HepG2 (cell line): ENCODE results near the gene ATP9A. TPM values are rescaled to one million over a fixed set of nuclear protein-coding genes. Genes with fewer than 3 reads are reported as not detected.
"Not testable (repeated sequence)": the region's sequence is repeated elsewhere in the genome, so short reads cannot be mapped to it uniquely, and the experiment has no call there.

Source experiments
- ATAC-seq: fragments of 200-7000 bp; cut with Tn5 transposase; 3 replicates; pipeline ENCODE4 v1.9.1; 2020; ENCODE audit warnings: mild to moderate bottlenecking, moderate library complexity
- BruUV-seq: library from RNA; stranded (reverse); fragments of 400-500 nt; replicated peaks from 2 replicates; lab custom pipeline; 2021; lab: Mats Ljungman, UMichigan
- CTCF ChIA-PET: fragments of 300-600 bp; formaldehyde crosslinking; extraction: SDS; loops from one replicate; lab custom pipeline; 2021; ENCODE audit warnings: low total read pairs, inconsistent platforms, low intra/inter-chr PET ratio; lab: Yijun Ruan, JAX
- POLR2A ChIA-PET: fragments of 350-600 bp; sonication (Branson Sonifier 250); formaldehyde crosslinking; loops from one replicate; lab custom pipeline; 2020; ENCODE audit warnings: antibody characterized with exemption, inconsistent platforms; lab: Yijun Ruan, JAX
- DNase-seq: peaks from one replicate; pipeline ENCODE4 v3.0.0-alpha.2; 2015; ENCODE audit warnings: low spot score
- FAIRE-seq: peaks from 3 replicates; lab custom pipeline; 2011; peaks lifted over from hg19 to GRCh38; lab: Jason Lieb, UNC
- H2AFZ ChIP-seq: one replicate; pipeline ENCODE4 v1.6.1; 2011; ENCODE audit warnings: low read length, inconsistent platforms
- H3K27ac ChIP-seq: fragments of 300-600 bp; 3 replicates; pipeline ENCODE4 v1.8.0; 2011; ENCODE audit warnings: mixed run types, mild to moderate bottlenecking, mixed read lengths, low read length, inconsistent platforms; ENCODE audit not compliant: insufficient read depth; ENCODE audit errors: extremely low read length
- H3K27me3 ChIP-seq, 2 experiments: fragments of 200-600 bp in 1 of 2; 2 replicates in 1 of 2; 3 replicates in 1 of 2; pipeline versions ENCODE4 v1.6.0 to v1.8.0; 2011; ENCODE audit warnings: low read length in 2 of 2, mild to moderate bottlenecking in 2 of 2, moderate library complexity in 2 of 2, inconsistent platforms in 1 of 2; ENCODE audit not compliant: insufficient read depth in 2 of 2, control insufficient read depth in 1 of 2
- H3K36me3 ChIP-seq, 2 experiments: fragments of 200-600 bp in 1 of 2; replicated peaks in 1 of 2; 2 replicates in 1 of 2; 3 replicates in 1 of 2; pipeline versions ENCODE4 v1.5.1 to v1.8.0; 2011; ENCODE audit warnings: low read length in 2 of 2, inconsistent platforms in 1 of 2; ENCODE audit not compliant: insufficient read depth in 2 of 2, control insufficient read depth in 1 of 2
- H3K4me1 ChIP-seq: 2 replicates; pipeline ENCODE4 v1.5.1; 2012; ENCODE audit warnings: low read length, inconsistent platforms; ENCODE audit not compliant: insufficient read depth
- H3K4me2 ChIP-seq: 2 replicates; pipeline ENCODE4 v1.6.0; 2011; ENCODE audit warnings: low read depth, low read length, inconsistent platforms
- H3K4me3 ChIP-seq, 3 experiments: fragments of 200-600 bp in 1 of 3; sonication (generic), shearing (Covaris generic) in 1 of 3; replicated peaks in 1 of 3; 2 replicates each; pipeline ENCODE4 v1.5.1; 2011 to 2016; ENCODE audit warnings: low read length in 3 of 3, inconsistent platforms in 2 of 3, low read depth in 2 of 3, mild to moderate bottlenecking in 2 of 3, control low read depth in 1 of 3, mixed read lengths in 1 of 3; ENCODE audit not compliant: insufficient read depth in 1 of 3
- H3K79me2 ChIP-seq: one replicate; pipeline ENCODE4 v1.6.1; 2011; ENCODE audit warnings: low read length, inconsistent platforms; ENCODE audit not compliant: insufficient read depth
- H3K9ac ChIP-seq: 2 replicates; pipeline ENCODE4 v1.6.0; 2011; ENCODE audit warnings: mild to moderate bottlenecking, low read depth, low read length, inconsistent platforms; ENCODE audit not compliant: insufficient read depth
- H3K9me3 ChIP-seq: 2 replicates; pipeline ENCODE4 v1.5.1; 2012; ENCODE audit warnings: mild to moderate bottlenecking, low read length
- H4K20me1 ChIP-seq: 2 replicates; pipeline ENCODE4 v1.6.0; 2011; ENCODE audit warnings: inconsistent platforms, mild to moderate bottlenecking, low read length, moderate library complexity; ENCODE audit not compliant: insufficient read depth
- ZKSCAN8 ChIP-seq: IDR thresholded peaks from 2 replicates; pipeline ENCODE4 v1.6.1; 2016; ENCODE audit warnings: borderline replicate concordance, missing genetic modification reagents, missing compliant biosample characterization
- ZMYM3 ChIP-seq: sonication (generic); formaldehyde crosslinking; IDR thresholded peaks from 2 replicates; pipeline ENCODE4 v1.5.1; 2020; ENCODE audit warnings: mild to moderate bottlenecking, missing genetic modification reagents
- ZNF362 ChIP-seq: sonication (generic); formaldehyde crosslinking; IDR thresholded peaks from 2 replicates; pipeline ENCODE4 v1.4.0; 2020; ENCODE audit warnings: missing genetic modification reagents, mild to moderate bottlenecking, borderline replicate concordance
- ZNF431 ChIP-seq: sonication (generic); formaldehyde crosslinking; IDR thresholded peaks from 2 replicates; pipeline ENCODE4 v1.9.0; 2022; ENCODE audit warnings: missing genetic modification reagents, low read depth, mild to moderate bottlenecking, borderline replicate concordance
- ZNF768 ChIP-seq: sonication (generic); formaldehyde crosslinking; IDR thresholded peaks from 2 replicates; pipeline ENCODE4 v1.4.0; 2020; ENCODE audit warnings: missing genetic modification reagents
- WGBS: methylation state at CpG from one replicate; pipeline ENCODE4 v1.1.6; 2017; ENCODE audit warnings: low lambda C conversion rate; 5-methylcytosine and 5-hydroxymethylcytosine counted together
- in situ Hi-C: cut with HindIII; loops from 2 replicates; pipeline ENCODE4 v1.10.0; 2017; ENCODE audit warnings: low pct_unique_long_range_greater_than_20kb; ENCODE audit not compliant: extremely low pct_ligation_motif_present
- intact Hi-C: fragments of 100-400 bp; cut with micrococcal nuclease; formaldehyde crosslinking; loops from one replicate; pipeline ENCODE4 v1.10.0; 2022; ENCODE audit not compliant: unreplicated experiment
- polyA plus RNA-seq, 8 experiments: library from polyadenylated mRNA; depleted of rRNA in 3 of 8; stranded (reverse) in 7 of 8; unstranded in 1 of 8; fragments of >200 nt; fragmentation: Illumina TruSeq in 4 of 8; extraction: Trizol in 4 of 8; gene quantifications; 2 replicates each; pipeline versions ENCODE4 v1.2.1 to v1.2.3, GENCODE V29; 2011 to 2016; ENCODE audit warnings: low read depth in 4 of 8, missing spikeins in 1 of 8, mixed read lengths in 1 of 8; ENCODE audit not compliant: insufficient read depth in 1 of 8
- total RNA-seq, 5 experiments: library from RNA; depleted of rRNA; stranded (reverse); fragments of >200 nt; fragmentation: Illumina TruSeq; extraction: Trizol; gene quantifications; 2 replicates each; pipeline ENCODE4 v1.2.3, GENCODE V29; 2016; ENCODE audit warnings: low read depth in 1 of 5

The ATP9A gene
- total and polyA plus RNA-seq, 2 of the 13 experiments (the other 11 are each of a cell fraction or from before 2014, with no cell fraction given) = 11.8 to 18.5 TPM

DNA sequence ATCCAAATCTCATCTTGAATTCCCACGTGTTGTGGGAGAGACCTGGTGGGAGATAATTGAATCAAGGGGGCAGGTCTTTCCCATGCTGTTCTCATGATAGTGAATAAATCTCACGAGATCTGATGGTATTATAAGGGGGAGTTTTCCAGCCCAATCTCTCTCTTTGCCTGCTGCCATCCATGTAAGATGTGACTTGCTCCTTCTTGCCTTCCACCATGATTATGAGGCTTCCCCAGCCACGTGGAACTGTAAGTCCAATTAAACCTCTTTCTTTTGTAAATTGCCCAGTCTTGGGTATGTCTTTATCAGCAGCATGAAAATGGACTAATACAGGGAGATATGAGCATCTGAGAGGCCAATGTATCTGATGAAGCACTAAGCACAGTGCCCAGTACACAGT, 199.7 kb downstream of the ATP9A start:
- H3K36me3 ChIP-seq, H3K27ac ChIP-seq, H3K4me3 ChIP-seq, H3K9ac ChIP-seq, H3K9me3 ChIP-seq, ATAC-seq, H3K4me2 ChIP-seq, POLR2A ChIA-PET, CTCF ChIA-PET, H3K79me2 ChIP-seq, DNase-seq, BruUV-seq, H4K20me1 ChIP-seq, H2AFZ ChIP-seq, FAIRE-seq, intact Hi-C loops, in situ Hi-C loops: not testable (repeated sequence)
- peaks cover 3 to 41% of the 10 kb centered on the region in 2 experiments; a peak in 4 of 5 replicates for H3K27me3 ChIP-seq
- peaks cover 22% of the 10 kb centered on the region for H3K4me1 ChIP-seq
- TF ChIP-seq ZNF431 (CRISPR knock-in tag) = peak; percentile 82
- 16% methylated on average over 3 of the region's 3 CpGs for WGBS

DNA sequence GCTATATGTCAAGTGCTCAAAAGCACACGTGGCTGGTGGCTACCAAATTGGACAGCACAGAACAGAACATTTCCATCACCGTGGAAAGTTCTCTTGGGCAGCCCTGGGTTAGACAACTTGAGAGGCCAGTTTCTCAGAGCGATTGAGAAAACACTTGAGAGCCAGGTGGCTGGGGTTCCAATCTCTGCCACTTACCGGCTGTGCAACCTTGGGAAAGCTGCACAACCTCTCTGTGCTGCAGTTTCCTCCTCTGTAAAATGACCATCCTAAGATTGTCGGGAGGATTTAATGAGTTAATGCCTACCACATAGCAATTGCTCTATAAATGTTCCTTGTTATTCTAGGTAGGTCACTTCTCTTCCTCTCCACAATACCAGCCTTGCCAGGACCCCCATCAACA, 200.6 kb downstream of the ATP9A start:
- Histone ChIP-seq H3K27ac (no peak overlapping the region), H4K20me1 (peaks cover 11% of the 10 kb centered on the region; the same call in 1 of the 2 replicates), H3K9ac (no peak overlapping the region), H3K79me2 (no peaks in the 10 kb centered on the region), H3K36me3 (no peaks in the 10 kb centered on the region), H3K4me1 (peaks cover 28% of the 10 kb centered on the region), H2AFZ (no peak overlapping the region), H3K27me3 (peaks cover 5 to 46% of the 10 kb centered on the region in 2 experiments; a peak in 4 of 5 replicates), H3K4me3 (no peak overlapping the region), H3K9me3 (no peaks in the 10 kb centered on the region), H3K4me2 (no peak overlapping the region)
- no TSS peak for BruUV-seq
- no peak for FAIRE-seq
- ChIA-PET CTCF (no interaction called here), POLR2A (no interaction called here)
- ATAC-seq = no peak
- intact Hi-C loops = no loop called here
- DNase-seq = no peak
- in situ Hi-C loops = no loop called here
- WGBS = 51% methylated on average over 5 of the region's 5 CpGs
- TF ChIP-seq ZKSCAN8 (CRISPR knock-in tag) (no peak), ZNF362 (CRISPR knock-in tag) (no peak), ZNF768 (CRISPR knock-in tag) (peak; percentile 92), ZMYM3 (CRISPR knock-in tag) (peak; percentile 34; the same call in 1 of the 2 replicates)
